Measurements from ENCODE around the gene RAB40C. TPM values are rescaled to one million over a fixed set of nuclear protein-coding genes. Genes with fewer than 3 reads are reported as not detected.

Gene RAB40C
- total RNA-seq, 2 experiments from 2014 or later = 10.1 to 10.6 TPM

GRCh38 chr16:670485-671352 lies 80.9 kb downstream of the RAB40C start:
- ChIA-PET CTCF (no interaction called here), POLR2A (no interaction called here)
- Mint-ChIP-seq H3K9me3 (no peaks in the 10 kb centered on the region), H3K27ac (no peak overlapping the region), H3K27me3 (no peaks in the 10 kb centered on the region), H3K4me3 (no peak overlapping the region), H3K36me3 (peaks cover 12% of the 10 kb centered on the region), H3K4me1 (ENCODE audit: low read depth) (peaks cover 10% of the 10 kb centered on the region)
- intact Hi-C loops (cut with micrococcal nuclease) = no loop called here
- DNase-seq = no peak

DNA sequence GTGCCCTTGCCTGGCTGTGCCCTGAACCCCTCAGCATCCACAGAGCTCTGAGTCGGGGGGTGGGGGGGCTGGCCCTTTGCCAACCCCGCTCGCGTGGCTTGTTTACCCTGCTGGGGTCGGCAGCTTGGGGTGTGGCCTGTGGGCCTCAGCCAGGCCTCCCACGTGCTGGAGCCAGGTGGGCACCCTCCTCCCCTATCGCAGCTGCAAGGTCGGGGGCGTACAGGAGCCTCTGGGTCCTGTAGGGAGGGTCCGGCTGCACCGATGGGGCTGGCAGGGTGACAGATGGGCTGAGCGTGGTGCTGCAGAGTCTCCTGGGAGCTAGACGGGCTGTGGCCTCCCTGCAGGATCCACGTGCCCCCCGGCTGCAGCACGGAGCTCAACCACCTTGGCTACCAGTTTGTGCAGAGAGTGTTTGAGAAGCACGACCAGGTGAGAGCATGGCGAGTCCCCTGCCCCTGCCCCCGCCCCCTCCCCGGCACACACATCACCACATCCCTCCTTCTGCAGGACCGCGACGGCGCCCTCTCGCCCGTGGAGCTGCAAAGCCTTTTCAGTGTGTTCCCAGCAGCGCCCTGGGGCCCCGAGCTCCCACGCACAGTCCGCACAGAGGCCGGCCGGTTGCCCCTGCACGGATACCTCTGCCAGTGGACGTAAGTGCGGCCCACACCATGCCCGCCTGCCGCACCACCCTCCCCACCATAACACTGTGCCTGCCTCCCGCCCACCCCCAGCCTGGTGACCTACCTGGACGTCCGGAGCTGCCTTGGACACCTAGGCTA lies 81.7 kb downstream of the RAB40C start:
- Mint-ChIP-seq H3K9me3 (no peaks in the 10 kb centered on the region), H3K27me3 (no peaks in the 10 kb centered on the region), H3K4me3 (no peak overlapping the region), H3K27ac (no peak overlapping the region), H3K4me1 (ENCODE audit: low read depth) (peaks cover 10% of the 10 kb centered on the region), H3K36me3 (peaks cover 12% of the 10 kb centered on the region)
- ChIA-PET CTCF (no interaction called here), POLR2A (no interaction called here)
- no peak for DNase-seq
- intact Hi-C loops (cut with micrococcal nuclease) = no loop called here

DNA sequence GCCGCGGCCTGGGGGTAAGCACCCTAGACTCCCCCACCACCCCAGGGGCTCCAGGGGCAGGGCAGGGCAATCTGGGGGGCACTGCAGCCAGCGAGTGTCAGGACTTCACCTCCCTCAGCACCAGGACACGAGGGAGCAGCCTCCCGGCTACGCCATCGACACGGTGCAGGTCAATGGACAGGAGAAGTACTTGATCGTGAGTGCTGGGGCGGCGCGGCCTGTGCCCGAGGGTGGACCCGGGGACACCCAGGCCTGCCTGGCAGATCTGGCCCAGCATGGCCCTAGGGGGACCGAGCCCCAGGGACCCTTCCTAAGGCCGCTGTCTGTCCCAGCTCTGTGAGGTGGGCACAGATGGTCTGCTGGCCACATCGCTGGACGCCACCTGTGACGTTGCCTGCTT lies 82.5 kb downstream of the RAB40C start:
- DNase-seq = no peak
- Mint-ChIP-seq H3K4me3 (no peak overlapping the region), H3K27ac (no peak overlapping the region), H3K9me3 (no peaks in the 10 kb centered on the region), H3K4me1 (ENCODE audit: low read depth) (peaks cover 15% of the 10 kb centered on the region), H3K36me3 (peaks cover 12% of the 10 kb centered on the region), H3K27me3 (no peaks in the 10 kb centered on the region)
- POLR2A ChIA-PET = no interaction called here
- CTCF ChIA-PET = no interaction called here
- intact Hi-C loops (cut with micrococcal nuclease) = no loop called here

DNA sequence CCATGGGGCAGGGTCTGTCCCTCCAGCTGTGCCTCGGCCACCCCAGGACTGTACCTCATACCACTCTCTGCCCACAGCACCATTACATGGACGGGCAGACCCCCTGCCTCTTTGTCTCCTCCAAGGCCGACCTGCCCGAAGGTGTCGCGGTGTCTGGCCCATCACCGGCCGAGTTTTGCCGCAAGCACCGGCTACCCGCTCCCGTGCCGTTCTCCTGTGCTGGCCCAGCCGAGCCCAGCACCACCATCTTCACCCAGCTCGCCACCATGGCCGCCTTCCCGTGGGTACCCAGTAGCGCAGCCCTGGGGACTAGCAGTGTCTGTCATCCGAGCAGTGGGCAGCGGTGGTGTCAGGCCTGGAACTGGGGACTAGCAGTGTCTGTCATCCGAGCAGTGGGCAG lies 83.0 kb downstream of the RAB40C start:
- H3K36me3 Mint-ChIP-seq = peaks cover 12% of the 10 kb centered on the region
- no peak for DNase-seq
- no peak overlapping the region for H3K27ac Mint-ChIP-seq
- intact Hi-C loops (cut with micrococcal nuclease) = no loop called here
- no peaks in the 10 kb centered on the region for H3K9me3 Mint-ChIP-seq
- ChIA-PET POLR2A (no interaction called here), CTCF (no interaction called here)
- no peaks in the 10 kb centered on the region for H3K27me3 Mint-ChIP-seq
- peak overlapping the region; percentile 9 for H3K4me3 Mint-ChIP-seq
- H3K4me1 Mint-ChIP-seq (ENCODE audit: low read depth) = peaks cover 10% of the 10 kb centered on the region

GRCh38 chr16:673399-673991 lies 83.6 kb downstream of the RAB40C start:
- ChIA-PET POLR2A (no interaction called here), CTCF (no interaction called here)
- no peak for DNase-seq
- Mint-ChIP-seq H3K4me1 (ENCODE audit: low read depth) (peaks cover 10% of the 10 kb centered on the region), H3K27me3 (no peaks in the 10 kb centered on the region), H3K36me3 (peaks cover 12% of the 10 kb centered on the region), H3K9me3 (no peaks in the 10 kb centered on the region), H3K27ac (no peak overlapping the region), H3K4me3 (no peak overlapping the region)
- intact Hi-C loops (cut with micrococcal nuclease) = no loop called here

GRCh38 chr16:674214-674881 lies 84.5 kb downstream of the RAB40C start:
- Mint-ChIP-seq H3K4me1 (ENCODE audit: low read depth) (peaks cover 11% of the 10 kb centered on the region), H3K4me3 (no peak overlapping the region), H3K27me3 (no peaks in the 10 kb centered on the region), H3K9me3 (no peaks in the 10 kb centered on the region), H3K27ac (no peak overlapping the region), H3K36me3 (peaks cover 12% of the 10 kb centered on the region)
- ChIA-PET POLR2A (interaction anchor here (0.6 kb wide), 1 partner anchor 41 kb away, joined by 3 read pairs; the partner anchor contains the start of gene METRN), CTCF (no interaction called here)
- no peak for DNase-seq
- intact Hi-C loops (cut with micrococcal nuclease) = no loop called here

DNA sequence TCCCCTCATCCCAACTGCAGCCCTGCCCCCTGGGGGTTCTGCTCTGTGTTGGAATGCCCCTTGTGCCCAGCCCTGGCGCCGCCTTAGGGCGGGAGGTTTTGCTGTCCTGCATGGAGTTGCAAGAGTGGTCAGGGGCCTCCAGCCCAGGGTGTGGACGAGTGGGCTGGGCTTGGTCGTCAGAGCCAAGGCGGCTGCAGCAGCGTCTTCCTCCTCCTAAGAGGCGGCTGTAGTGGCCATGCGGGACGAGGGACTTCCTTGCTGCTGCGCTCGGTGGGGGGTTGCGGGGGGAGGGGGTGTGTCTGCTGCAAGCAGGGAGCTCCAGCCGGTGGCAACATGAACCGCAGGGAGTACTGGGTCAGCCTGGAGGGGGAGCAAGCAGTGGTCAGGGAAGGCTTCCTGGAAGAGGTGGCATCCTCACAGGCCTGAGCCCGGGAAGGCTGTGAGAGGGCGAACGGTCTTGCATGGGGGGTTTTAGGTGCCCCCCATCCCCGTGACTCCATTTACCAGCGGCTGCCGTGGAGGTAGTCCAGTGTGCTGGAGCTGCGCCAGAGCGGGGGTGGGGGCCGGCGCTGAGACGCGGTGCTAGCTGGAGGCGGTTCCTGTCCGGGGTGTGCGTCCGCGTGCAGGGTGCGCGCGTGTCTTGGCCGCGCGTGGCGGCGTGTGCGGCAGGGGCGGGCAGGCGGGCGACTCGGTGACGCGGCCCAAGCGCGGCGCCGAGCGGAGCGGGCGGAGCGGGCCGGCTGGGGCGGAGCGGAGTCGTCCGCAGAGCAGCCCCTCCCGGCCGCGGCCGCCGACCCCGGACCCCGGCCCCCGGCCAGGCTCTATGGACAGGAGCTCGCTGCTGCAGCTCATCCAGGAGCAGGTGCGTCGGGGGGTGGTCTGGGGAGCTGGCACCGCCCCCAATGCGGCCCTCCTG lies 85.4 kb downstream of the RAB40C start, which contains the start of gene RHBDL1:
TSS of gene RHBDL1 (plus strand) at position 704 of the 916 bp plus-strand sequence. CDS start at position 824, 120 bp downstream.
- H3K4me1 Mint-ChIP-seq (ENCODE audit: low read depth) = peaks cover 13% of the 10 kb centered on the region
- H3K9me3 Mint-ChIP-seq = no peaks in the 10 kb centered on the region
- no peak within 1 kb of the TSS for H3K27ac Mint-ChIP-seq
- POLR2A ChIA-PET = interaction anchor here (1.1 to 1.3 kb wide), 3 partner anchors 9 to 87 kb away, joined by 3 read pairs; partner anchors contain the start of gene JMJD8
- CTCF ChIA-PET = interaction anchor here (1.1 kb wide), 1 partner anchor 11 kb away, joined by 3 read pairs; no protein-coding TSS in a partner anchor
- H3K27me3 Mint-ChIP-seq = no peaks in the 10 kb centered on the region
- intact Hi-C loops (cut with micrococcal nuclease) = no loop called here
- no peak for DNase-seq
- peak within 1 kb of the TSS; percentile 26 for H3K4me3 Mint-ChIP-seq
- H3K36me3 Mint-ChIP-seq = peaks cover 7% of the 10 kb centered on the region

DNA sequence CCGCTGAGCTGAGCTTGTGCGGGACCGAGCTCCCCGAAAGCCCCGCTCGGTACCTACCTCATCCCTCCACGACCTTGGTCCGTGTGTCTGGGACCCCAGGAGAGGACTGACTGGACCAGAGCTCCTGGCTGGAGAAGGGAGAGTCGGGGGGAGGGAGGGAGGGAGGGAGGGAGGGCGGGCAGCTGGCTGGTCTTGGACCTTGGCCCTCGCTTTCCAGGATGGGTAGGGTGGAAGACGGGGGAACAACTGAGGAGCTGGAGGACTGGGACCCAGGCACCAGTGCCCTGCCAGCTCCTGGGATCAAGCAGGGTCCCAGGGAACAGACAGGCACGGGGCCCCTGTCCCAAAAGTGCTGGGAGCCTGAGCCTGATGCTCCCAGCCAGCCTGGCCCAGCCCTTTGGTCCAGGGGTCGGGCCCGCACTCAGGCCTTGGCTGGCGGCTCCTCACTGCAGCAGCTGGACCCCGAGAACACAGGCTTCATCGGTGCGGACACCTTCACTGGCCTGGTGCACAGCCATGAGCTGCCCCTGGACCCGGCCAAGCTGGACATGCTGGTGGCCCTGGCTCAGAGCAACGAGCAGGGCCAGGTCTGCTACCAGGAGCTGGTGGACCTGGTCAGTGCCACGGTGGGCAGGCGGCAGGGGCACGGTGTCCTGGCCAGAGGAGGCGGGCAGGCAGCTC lies 86.2 kb downstream of the RAB40C start:
- Mint-ChIP-seq H3K27me3 (no peaks in the 10 kb centered on the region), H3K4me1 (ENCODE audit: low read depth) (peaks cover 15% of the 10 kb centered on the region), H3K9me3 (no peaks in the 10 kb centered on the region), H3K27ac (no peak overlapping the region), H3K4me3 (no peak overlapping the region), H3K36me3 (peaks cover 7% of the 10 kb centered on the region)
- ChIA-PET CTCF (interaction anchor here (1.1 kb wide), 1 partner anchor 10 kb away, joined by 3 read pairs; no protein-coding TSS in a partner anchor), POLR2A (interaction anchor here (1.1 to 1.3 kb wide), 3 partner anchors 8 to 88 kb away, joined by 3 read pairs; partner anchors contain the start of gene JMJD8)
- intact Hi-C loops (cut with micrococcal nuclease) = no loop called here
- DNase-seq = no peak

GRCh38 chr16:676565-676902 lies 86.7 kb downstream of the RAB40C start:
- H3K27ac Mint-ChIP-seq = no peak overlapping the region
- ChIA-PET CTCF (interaction anchor here (1.1 kb wide), 1 partner anchor 10 kb away, joined by 3 read pairs; no protein-coding TSS in a partner anchor), POLR2A (interaction anchor here (1.3 kb wide), 1 partner anchor 88 kb away, joined by 3 read pairs; no protein-coding TSS in a partner anchor)
- H3K4me3 Mint-ChIP-seq = no peak overlapping the region
- H3K4me1 Mint-ChIP-seq (ENCODE audit: low read depth) = peaks cover 20% of the 10 kb centered on the region
- no peaks in the 10 kb centered on the region for H3K9me3 Mint-ChIP-seq
- H3K27me3 Mint-ChIP-seq = no peaks in the 10 kb centered on the region
- intact Hi-C loops (cut with micrococcal nuclease) = no loop called here
- no peak for DNase-seq
- H3K36me3 Mint-ChIP-seq = peaks cover 8% of the 10 kb centered on the region

DNA sequence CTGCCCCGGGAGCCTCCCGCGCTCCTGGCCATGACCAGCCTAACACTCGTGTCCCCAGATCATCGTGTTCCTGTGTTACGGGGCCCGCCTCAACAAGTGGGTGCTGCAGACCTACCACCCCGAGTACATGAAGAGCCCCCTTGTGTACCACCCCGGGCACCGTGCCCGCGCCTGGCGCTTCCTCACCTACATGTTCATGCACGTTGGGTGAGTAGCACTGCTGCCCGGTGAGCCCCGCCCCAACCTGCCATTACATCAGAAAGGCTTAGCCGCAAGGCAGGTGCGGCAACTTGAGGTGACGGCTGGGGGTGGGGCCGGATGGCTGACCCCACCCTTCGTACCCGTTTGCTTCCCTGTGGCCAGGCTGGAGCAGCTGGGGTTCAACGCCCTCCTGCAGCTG lies 87.0 kb downstream of the RAB40C start:
- Mint-ChIP-seq H3K27me3 (no peaks in the 10 kb centered on the region), H3K9me3 (no peaks in the 10 kb centered on the region), H3K36me3 (peaks cover 11% of the 10 kb centered on the region), H3K27ac (no peak overlapping the region), H3K4me1 (ENCODE audit: low read depth) (peaks cover 24% of the 10 kb centered on the region), H3K4me3 (no peak overlapping the region)
- DNase-seq = no peak
- POLR2A ChIA-PET = no interaction called here
- CTCF ChIA-PET = interaction anchor here (1.1 kb wide), 1 partner anchor 9 kb away, joined by 3 read pairs; no protein-coding TSS in a partner anchor
- intact Hi-C loops (cut with micrococcal nuclease) = no loop called here
